Fibroblast of lung (primary cell): Measurements from ENCODE around the gene INSRR.

ENCODE experiments used
- CTCF ChIP-seq, 2 donors: IDR thresholded peaks in 1 of 2; conservative IDR thresholded peaks in 1 of 2; 1 replicate in 1 of 2; 2 replicates in 1 of 2; pipeline ENCODE4 v1.5.1; 2011 to 2012; ENCODE audit warnings: low read length in 2 of 2, control low read depth in 1 of 2, inconsistent platforms in 1 of 2, low read depth in 1 of 2, mild to moderate bottlenecking in 1 of 2
- EZH2 ChIP-seq: IDR thresholded peaks from 2 replicates; pipeline ENCODE4 v1.5.1; 2012; ENCODE audit warnings: low read length, control low read depth, mild to moderate bottlenecking; ENCODE audit errors: missing control alignments

- no peak for TF ChIP-seq CTCF (conservative IDR thresholded peaks at IDR 0.05 in 1 of 2, IDR thresholded peaks at IDR 0.05 in 1 of 2; ENCODE audit: low read depth in 1 of 2, low read length in 2 of 2)
- TF ChIP-seq EZH2, result no peak
These were observed 49.1 kb downstream of the INSRR start for GRCh38 chr1:156809711-156810366.
